ENCODE measurements around the gene PARL.

GRCh38 chr3:183811638-183812037 is 73.0 kb downstream of the PARL start:
- TF ChIP-seq CEBPB (IDR thresholded peaks at IDR 0.05) (no peak), TAF1 (IDR thresholded peaks at IDR 0.05; ENCODE audit: low read depth) (no peak), MAX (IDR thresholded peaks at IDR 0.05) (no peak)
